Epithelial cell of esophagus (primary cell): ENCODE results near the gene SFXN4.
"Not testable (repeated sequence)": the region's sequence is repeated elsewhere in the genome, so short reads cannot be mapped to it uniquely, and the experiment has no call there.

ENCODE experiments used
- DNase-seq: peaks from one replicate; pipeline ENCODE4 v3.0.0; 2010; ENCODE audit warnings: low read depth
- H3K4me3 ChIP-seq: 2 replicates; pipeline ENCODE4 v1.5.1; 2011; ENCODE audit warnings: mild to moderate bottlenecking, low read length, control low read depth
- CTCF ChIP-seq: IDR thresholded peaks from 2 replicates; pipeline ENCODE4 v1.5.1; 2011; ENCODE audit warnings: low read depth, mild to moderate bottlenecking, low read length, control low read depth, inconsistent platforms; ENCODE audit not compliant: insufficient read depth; ENCODE audit errors: missing control alignments

The SFXN4 gene

GRCh38 chr10:119159332-119159731 lies 6.2 kb downstream of the SFXN4 start:
- TF ChIP-seq CTCF: no peak
- DNase-seq: no peak
- H3K4me3 ChIP-seq: no peak overlapping the region

- no peak for TF ChIP-seq CTCF
- no peak overlapping the region for H3K4me3 ChIP-seq
- DNase-seq: no peak
These were observed 11.9 kb downstream of the SFXN4 start for GRCh38 chr10:119153661-119154060.

- DNase-seq: no peak
- no peak overlapping the region for H3K4me3 ChIP-seq
- no peak for TF ChIP-seq CTCF
These were observed 12.5 kb downstream of the SFXN4 start for GRCh38 chr10:119153041-119153440.

- not testable (repeated sequence) for DNase-seq, H3K4me3 ChIP-seq
These were observed 13.9 kb downstream of the SFXN4 start for GRCh38 chr10:119151601-119152000.

GRCh38 chr10:119149729-119150128 lies 15.8 kb downstream of the SFXN4 start:
- peak; percentile 13 for DNase-seq
- H3K4me3 ChIP-seq: no peak overlapping the region
- peak; percentile 17 for TF ChIP-seq CTCF

GRCh38 chr10:119149157-119149556 lies 16.4 kb downstream of the SFXN4 start:
- H3K4me3 ChIP-seq: no peak overlapping the region
- TF ChIP-seq CTCF: no peak
- no peak for DNase-seq

- no peak for DNase-seq
- H3K4me3 ChIP-seq: no peak overlapping the region
- no peak for TF ChIP-seq CTCF
These were observed 21.9 kb downstream of the SFXN4 start for GRCh38 chr10:119143657-119144056.
